Activated CD8-positive, alpha-beta memory T cell treated with anti-CD3 and anti-CD28 coated beads for 36 hours (primary cell): ENCODE results near the gene RIPK3. TPM values are rescaled to one million over a fixed set of nuclear protein-coding genes. Genes with fewer than 3 reads are reported as not detected.

ENCODE experiments used
- CTCF ChIA-PET: fragments of 350-600 bp; sonication (Branson Sonifier 250); formaldehyde crosslinking; loops from one replicate; lab custom pipeline; 2021; ENCODE audit warnings: antibody characterized with exemption; lab: Charles Lee
- POLR2A ChIA-PET: fragments of 350-600 bp; sonication (Branson Sonifier 250); formaldehyde crosslinking; loops from one replicate; lab custom pipeline; 2021; ENCODE audit warnings: antibody characterized with exemption; lab: Charles Lee
- total RNA-seq, 2 experiments: library from RNA; stranded (reverse); gene quantifications; one replicate each; pipeline ENCODE4 v1.2.3, GENCODE V29; 2021

Gene RIPK3
- total RNA-seq, 2 experiments from 2014 or later = 8.2 to 9.7 TPM

DNA sequence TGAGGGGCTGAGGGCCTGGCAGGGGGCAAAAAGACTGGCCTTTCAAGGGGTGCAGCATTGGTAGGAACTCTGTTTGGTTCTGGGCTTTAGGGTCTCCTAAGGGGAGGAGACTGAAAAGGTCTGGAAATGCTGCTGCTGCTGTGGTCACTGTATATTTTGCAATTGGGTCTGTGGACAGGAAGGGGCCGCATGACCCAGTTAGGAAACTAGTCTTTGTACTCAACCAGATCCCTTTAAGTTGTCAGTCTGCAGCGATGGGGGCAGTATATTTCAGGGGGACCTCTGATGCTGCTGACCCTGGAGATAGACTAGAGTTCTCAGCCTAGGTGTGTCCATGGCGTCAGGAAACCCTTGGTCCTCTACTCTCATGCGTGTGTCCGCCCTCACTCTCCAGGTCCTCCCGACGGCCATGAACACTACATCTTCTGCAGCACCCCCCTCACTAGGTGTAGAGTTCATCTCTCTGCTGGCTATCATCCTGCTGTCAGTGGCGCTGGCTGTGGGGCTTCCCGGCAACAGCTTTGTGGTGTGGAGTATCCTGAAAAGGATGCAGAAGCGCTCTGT is 24.5 kb downstream of the RIPK3 start:
- ChIA-PET POLR2A (no interaction called here), CTCF (interaction anchor here (0.8 to 1.7 kb wide), 2 partner anchors 10 to 18 kb away, joined by 3 to 4 read pairs; no protein-coding TSS in a partner anchor)

DNA sequence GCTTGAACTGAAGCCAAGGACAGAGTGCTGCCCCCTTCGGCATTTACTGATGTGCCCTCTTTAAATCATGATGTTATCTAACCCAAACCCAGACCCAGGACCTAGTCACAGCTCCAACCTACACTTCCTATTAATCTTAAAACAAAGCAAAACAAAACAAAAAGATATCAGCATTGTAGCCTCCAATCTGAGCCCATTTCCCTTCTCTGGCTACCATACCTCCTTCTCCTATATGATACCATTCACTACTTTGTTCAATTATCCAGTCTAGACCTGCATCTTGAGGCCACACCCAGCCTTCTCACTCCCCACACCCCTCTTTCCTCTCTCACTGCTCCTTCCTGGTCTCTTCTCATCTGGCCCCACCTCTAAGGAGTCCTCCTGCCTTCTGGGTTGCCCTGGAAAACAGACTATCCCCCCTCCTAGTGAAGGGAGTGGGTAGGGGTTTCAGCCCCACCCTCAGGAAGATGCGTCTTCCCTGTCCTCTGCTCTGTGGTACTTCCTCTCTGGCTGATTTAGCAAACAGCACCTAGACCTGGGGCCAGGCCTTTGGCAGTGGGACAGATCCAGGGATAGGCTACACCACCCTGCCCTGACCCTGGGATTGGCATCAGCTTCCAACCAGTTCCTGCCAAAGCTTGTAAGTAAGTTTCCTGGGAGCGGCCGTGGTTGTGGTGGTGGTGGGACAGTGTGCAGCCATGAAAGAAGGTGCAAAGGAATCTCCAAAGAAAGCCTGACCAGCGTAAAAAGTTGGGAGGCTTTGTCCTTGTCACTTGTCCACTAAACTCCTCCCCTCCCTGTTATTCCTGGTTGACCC is 25.2 kb downstream of the RIPK3 start:
- ChIA-PET POLR2A (no interaction called here), CTCF (interaction anchor here (1.3 to 8.6 kb wide), 4 partner anchors 11 to 33 kb away, joined by 3 to 57 read pairs (median 4); partner anchors contain the start of gene ADCY4)

DNA sequence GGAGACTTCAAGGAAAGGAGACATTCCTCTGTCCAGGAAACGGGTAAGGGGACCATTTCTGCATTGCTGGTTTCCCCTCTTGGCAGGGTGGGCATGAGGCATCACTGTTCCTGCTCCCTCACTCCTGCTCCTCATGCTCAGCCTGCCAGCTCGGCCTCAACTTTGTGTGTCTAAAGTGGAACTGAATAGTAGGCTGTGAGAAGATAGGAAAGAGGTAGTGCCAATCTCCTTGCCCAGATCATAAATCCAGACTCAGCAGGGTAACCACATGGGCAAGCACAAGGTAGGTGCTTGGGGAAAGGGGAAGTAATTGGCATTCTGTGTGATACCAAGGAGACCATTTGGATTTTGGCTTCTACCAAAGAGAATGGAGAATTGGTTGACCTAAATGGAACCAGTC is 25.9 kb downstream of the RIPK3 start:
- ChIA-PET POLR2A (interaction anchor here (0.7 kb wide), 2 partner anchors 99 to 309 kb away, joined by 3 read pairs; no protein-coding TSS in a partner anchor), CTCF (interaction anchor here (1.3 to 8.6 kb wide), 4 partner anchors 10 to 32 kb away, joined by 3 to 57 read pairs (median 4); partner anchors contain the start of gene ADCY4)

- POLR2A ChIA-PET = interaction anchor here (0.7 kb wide), 1 partner anchor 310 kb away, joined by 3 read pairs; no protein-coding TSS in a partner anchor
Observed at GRCh38 chr14:24312736-24313507, 26.9 kb downstream of the RIPK3 start.

DNA sequence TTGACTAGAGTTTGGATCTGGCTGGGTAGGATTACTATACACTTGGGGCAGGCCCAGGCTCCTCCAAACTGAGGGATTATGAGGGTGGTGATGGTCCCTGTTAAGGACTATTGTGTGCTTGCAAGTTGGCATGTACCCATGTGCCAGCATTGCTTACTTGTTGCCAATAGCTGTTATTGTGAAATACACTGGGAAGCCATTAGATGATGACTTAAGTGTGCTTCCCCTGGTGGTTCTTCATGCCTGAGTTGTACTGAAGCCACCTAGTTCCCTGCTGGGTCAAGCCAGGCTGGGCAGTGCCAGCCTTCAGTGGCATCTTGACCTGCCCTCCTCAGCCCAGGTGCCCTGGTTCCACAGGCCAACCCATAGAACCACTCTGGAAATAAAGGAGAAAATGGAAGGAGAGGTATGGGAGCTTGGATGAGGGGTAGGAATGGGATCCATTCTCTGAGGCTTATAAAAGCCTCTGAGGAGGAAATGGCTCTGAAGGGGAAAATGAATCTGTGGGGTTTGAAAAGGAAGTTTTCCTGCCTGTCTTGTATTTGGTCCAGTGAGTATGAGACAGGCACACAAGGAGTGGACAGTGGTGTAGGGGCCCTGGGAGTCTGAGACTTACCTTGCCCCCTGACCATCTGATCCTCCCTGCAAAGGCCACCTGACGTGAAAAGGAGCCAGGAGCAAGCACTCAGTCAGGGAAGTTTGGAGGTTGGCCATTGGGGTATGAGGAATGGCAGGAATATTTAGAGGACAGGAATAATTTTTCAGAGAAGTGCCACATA is 27.8 kb downstream of the RIPK3 start:
- CTCF ChIA-PET = interaction anchor here (1.0 to 8.6 kb wide), 8 partner anchors 9 to 124 kb away, joined by 3 to 57 read pairs (median 25); partner anchors contain the start of genes ADCY4, CBLN3, DHRS1 and KHNYN

More at GRCh38 chr14:24312736-24313507, 26.9 kb downstream of the RIPK3 start:
- CTCF ChIA-PET = interaction anchor here (1.1 to 8.6 kb wide), 5 partner anchors 10 to 118 kb away, joined by 3 to 57 read pairs (median 7); partner anchors contain the start of genes ADCY4, CBLN3, CHMP4A and KHNYN

DNA sequence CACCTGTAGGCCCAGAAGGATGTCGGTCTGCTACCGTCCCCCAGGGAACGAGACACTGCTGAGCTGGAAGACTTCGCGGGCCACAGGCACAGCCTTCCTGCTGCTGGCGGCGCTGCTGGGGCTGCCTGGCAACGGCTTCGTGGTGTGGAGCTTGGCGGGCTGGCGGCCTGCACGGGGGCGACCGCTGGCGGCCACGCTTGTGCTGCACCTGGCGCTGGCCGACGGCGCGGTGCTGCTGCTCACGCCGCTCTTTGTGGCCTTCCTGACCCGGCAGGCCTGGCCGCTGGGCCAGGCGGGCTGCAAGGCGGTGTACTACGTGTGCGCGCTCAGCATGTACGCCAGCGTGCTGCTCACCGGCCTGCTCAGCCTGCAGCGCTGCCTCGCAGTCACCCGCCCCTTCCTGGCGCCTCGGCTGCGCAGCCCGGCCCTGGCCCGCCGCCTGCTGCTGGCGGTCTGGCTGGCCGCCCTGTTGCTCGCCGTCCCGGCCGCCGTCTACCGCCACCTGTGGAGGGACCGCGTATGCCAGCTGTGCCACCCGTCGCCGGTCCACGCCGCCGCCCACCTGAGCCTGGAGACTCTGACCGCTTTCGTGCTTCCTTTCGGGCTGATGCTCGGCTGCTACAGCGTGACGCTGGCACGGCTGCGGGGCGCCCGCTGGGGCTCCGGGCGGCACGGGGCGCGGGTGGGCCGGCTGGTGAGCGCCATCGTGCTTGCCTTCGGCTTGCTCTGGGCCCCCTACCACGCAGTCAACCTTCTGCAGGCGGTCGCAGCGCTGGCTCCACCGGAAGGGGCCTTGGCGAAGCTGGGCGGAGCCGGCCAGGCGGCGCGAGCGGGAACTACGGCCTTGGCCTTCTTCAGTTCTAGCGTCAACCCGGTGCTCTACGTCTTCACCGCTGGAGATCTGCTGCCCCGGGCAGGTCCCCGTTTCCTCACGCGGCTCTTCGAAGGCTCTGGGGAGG is 28.9 kb downstream of the RIPK3 start, which contains the start of gene LTB4R:
LTB4R (plus strand) TSS at position 857 of the 959 bp plus-strand sequence. CDS start 4,150 bp downstream, outside the sequence.
- CTCF ChIA-PET = interaction anchor here (1.0 to 8.6 kb wide), 10 partner anchors 11 to 125 kb away, joined by 3 to 57 read pairs (median 13); partner anchors contain the start of genes ADCY4, CBLN3, DHRS1 and KHNYN
- POLR2A ChIA-PET = interaction anchor here (0.9 to 2.6 kb wide), 5 partner anchors 11 to 120 kb away, joined by 3 to 21 read pairs (median 4); partner anchors contain the start of genes DHRS1, NOP9, TINF2 and TM9SF1

More for the DNA sequence above, 27.8 kb downstream of the RIPK3 start:
- POLR2A ChIA-PET = interaction anchor here (1.2 to 2.6 kb wide), 3 partner anchors 12 to 117 kb away, joined by 3 to 21 read pairs (median 9); partner anchors contain the start of genes DHRS1, NOP9, TINF2 and TM9SF1

DNA sequence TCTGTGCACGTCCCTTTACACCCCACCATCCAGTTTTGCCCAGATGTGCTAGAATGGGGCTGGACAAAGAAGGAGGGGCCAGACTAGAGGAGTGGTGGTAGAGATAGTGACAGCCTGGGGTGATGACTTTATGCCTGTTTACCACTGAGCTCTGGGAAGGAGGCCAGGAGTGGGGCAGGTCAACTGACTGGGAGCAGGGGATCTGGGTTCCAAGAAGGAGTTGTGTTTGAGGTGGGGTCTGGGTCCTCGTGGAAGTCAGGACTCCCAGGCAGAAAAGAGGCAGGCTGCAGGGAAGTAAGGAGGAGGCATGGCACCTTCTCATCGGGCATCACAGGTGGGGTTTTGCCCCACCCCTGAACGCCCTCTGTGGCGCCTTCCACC is 29.5 kb downstream of the RIPK3 start:
- POLR2A ChIA-PET = interaction anchor here (0.9 to 2.6 kb wide), 4 partner anchors 10 to 121 kb away, joined by 3 to 21 read pairs (median 6); partner anchors contain the start of genes DHRS1, NOP9 and TINF2

GRCh38 chr14:24309538-24310264 is 30.1 kb downstream of the RIPK3 start, which contains the start of gene LTB4R2:
LTB4R2 (plus strand) TSS chr14:24310140; CDS start chr14:24310665, 525 bp downstream.
- ChIA-PET CTCF (interaction anchor here (0.8 to 8.6 kb wide), 10 partner anchors 11 to 127 kb away, joined by 3 to 57 read pairs (median 15); partner anchors contain the start of genes ADCY4, CBLN3, DHRS1 and KHNYN), POLR2A (interaction anchor here (0.9 to 2.6 kb wide), 4 partner anchors 9 to 121 kb away, joined by 3 to 21 read pairs (median 6); partner anchors contain the start of genes DHRS1, NOP9 and TINF2)

More for the DNA sequence above, 29.5 kb downstream of the RIPK3 start:
- CTCF ChIA-PET = interaction anchor here (1.2 to 8.6 kb wide), 8 partner anchors 12 to 126 kb away, joined by 3 to 57 read pairs (median 25); partner anchors contain the start of genes ADCY4, CBLN3, DHRS1 and KHNYN

GRCh38 chr14:24308342-24309124 is 31.3 kb downstream of the RIPK3 start:
- ChIA-PET POLR2A (interaction anchor here (0.9 to 1.1 kb wide), 2 partner anchors 9 to 67 kb away, joined by 3 read pairs; partner anchors contain the start of genes DHRS1, NOP9 and TINF2), CTCF (interaction anchor here (0.7 to 8.6 kb wide), 27 partner anchors 10 to 228 kb away, joined by 3 to 57 read pairs (median 6); partner anchors contain the start of genes ADCY4, CBLN3, CHMP4A and DHRS1)

DNA sequence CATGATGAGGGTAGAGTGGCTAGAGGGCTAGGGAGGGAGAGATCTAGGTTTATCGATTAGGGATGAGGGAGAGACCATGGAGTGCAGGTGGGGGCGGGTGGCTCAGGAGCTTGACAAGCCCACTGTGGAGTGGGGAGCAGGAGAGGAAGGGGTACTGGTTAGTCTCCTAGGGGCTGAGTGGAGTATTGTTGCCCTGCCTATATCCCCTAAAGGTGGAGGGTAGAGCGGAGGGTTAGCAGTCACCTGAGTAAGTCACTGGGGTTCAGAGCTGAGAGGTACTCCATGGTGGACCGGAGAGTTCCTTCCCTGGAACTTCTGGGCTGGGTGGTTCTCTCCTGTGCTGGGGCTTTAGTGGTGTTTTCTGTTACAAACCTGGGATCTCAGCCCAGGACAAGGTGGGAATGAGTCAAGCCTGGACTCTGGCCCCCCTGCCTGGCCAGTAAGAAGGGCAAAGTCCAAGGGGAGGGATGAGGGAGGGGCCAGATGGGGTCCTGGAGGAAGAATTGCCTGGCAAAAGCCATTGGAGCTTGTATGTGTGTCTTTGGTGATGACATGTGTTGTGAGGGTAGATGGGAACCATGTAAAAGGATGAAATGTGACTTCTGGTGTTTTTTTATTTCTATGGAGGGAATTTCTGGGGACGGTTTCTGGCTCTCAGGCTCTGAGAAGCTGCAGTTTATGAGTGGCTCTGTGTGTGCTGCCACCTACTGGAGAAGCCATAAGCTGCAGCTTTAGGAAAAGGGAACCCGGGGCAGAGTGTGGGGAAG is 32.0 kb downstream of the RIPK3 start, which contains the start of gene CIDEB:
CIDEB (minus strand) TSS at position 403 of the 767 bp plus-strand sequence; CDS start at position 284, 119 bp downstream.
- POLR2A ChIA-PET = interaction anchor here (0.9 to 1.1 kb wide), 2 partner anchors 8 to 66 kb away, joined by 3 read pairs; partner anchors contain the start of genes DHRS1, NOP9 and TINF2
- CTCF ChIA-PET = interaction anchor here (0.5 to 8.6 kb wide), 28 partner anchors 9 to 227 kb away, joined by 3 to 57 read pairs (median 6); partner anchors contain the start of genes ADCY4, CBLN3, CHMP4A and DHRS1

GRCh38 chr14:24307156-24307574 is 32.6 kb downstream of the RIPK3 start:
- CTCF ChIA-PET = interaction anchor here (1.3 to 8.6 kb wide), 14 partner anchors 8 to 227 kb away, joined by 3 to 57 read pairs (median 6); partner anchors contain the start of genes ADCY4, DHRS1, NOP9 and TINF2
- POLR2A ChIA-PET = no interaction called here

DNA sequence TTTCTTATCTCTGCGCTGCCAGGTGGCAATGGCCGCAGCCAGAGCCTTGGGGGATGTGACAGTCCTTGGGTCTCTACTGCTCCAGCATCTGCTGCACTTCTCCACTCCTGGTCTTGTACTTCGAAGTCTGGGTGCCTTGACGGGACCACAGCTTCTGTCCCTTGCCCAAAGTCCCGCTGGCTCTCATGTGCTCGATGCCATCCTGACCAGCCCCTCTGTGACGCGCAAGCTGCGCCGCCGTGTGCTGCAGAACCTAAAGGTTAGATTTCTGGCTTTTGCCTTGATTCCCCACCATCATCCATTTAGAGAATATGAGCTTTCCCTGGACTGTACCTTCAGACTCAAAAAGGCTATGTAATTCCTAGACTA is 35.8 kb downstream of the RIPK3 start:
- ChIA-PET POLR2A (no interaction called here), CTCF (interaction anchor here (1.3 to 3.7 kb wide), 2 partner anchors 10 to 61 kb away, joined by 4 to 16 read pairs; partner anchors contain the start of gene TINF2)
